ENCODE results near the gene ACTR3.

- no peak for TF ChIP-seq CTCF (IDR thresholded peaks at IDR 0.05)
- no peak for TF ChIP-seq POLR2A (IDR thresholded peaks at IDR 0.05)
Observed at GRCh38 chr2:113845261-113845660, 44.6 kb upstream of the ACTR3 start.

All from testis (tissue), 2 donors.